Gastrocnemius medialis (tissue), 4 donors: Measurements from ENCODE around the gene NETO2.

ENCODE experiments used
- POLR2A ChIP-seq, 2 donors: fragments of 450-650 bp; IDR thresholded peaks; one replicate each; pipeline ENCODE4 v1.6.1; 2017; ENCODE audit warnings: antibody characterized with exemption in 2 of 2, mild to moderate bottlenecking in 2 of 2, moderate library complexity in 2 of 2
- TF ChIP-seq, protein P1 (sequence below), 5 experiments: fragments of 450-650 bp in 3 of 5; fragments of 200-600 bp in 2 of 5; sonication (generic) in 2 of 5; IDR thresholded peaks in 4 of 5; conservative IDR thresholded peaks in 1 of 5; 1 replicate in 4 of 5; 2 replicates in 1 of 5; pipeline ENCODE4 v1.5.1; 2016 to 2019; ENCODE audit warnings: antibody characterized with exemption in 5 of 5, mild to moderate bottlenecking in 3 of 5, moderate library complexity in 3 of 5

DNA sequence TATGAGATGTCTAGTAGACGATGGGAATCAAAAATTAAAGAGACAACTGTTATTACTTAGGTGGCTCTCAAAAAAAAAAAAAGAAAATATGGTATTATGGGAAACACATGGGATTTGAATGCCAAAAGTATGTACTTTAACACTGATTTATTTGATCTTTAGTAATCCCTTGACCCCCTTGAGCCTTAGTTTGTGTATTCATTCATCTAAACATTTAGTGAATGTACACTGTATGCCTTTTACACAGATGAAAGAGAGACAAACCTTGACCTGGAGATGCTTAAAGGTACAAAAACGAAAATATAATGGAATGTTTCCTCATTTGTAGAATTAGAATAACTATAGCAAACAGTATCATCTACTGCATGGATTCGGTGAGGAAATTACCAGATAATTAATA is 38.6 kb upstream of the NETO2 start:
- TF ChIP-seq, protein P1, sequence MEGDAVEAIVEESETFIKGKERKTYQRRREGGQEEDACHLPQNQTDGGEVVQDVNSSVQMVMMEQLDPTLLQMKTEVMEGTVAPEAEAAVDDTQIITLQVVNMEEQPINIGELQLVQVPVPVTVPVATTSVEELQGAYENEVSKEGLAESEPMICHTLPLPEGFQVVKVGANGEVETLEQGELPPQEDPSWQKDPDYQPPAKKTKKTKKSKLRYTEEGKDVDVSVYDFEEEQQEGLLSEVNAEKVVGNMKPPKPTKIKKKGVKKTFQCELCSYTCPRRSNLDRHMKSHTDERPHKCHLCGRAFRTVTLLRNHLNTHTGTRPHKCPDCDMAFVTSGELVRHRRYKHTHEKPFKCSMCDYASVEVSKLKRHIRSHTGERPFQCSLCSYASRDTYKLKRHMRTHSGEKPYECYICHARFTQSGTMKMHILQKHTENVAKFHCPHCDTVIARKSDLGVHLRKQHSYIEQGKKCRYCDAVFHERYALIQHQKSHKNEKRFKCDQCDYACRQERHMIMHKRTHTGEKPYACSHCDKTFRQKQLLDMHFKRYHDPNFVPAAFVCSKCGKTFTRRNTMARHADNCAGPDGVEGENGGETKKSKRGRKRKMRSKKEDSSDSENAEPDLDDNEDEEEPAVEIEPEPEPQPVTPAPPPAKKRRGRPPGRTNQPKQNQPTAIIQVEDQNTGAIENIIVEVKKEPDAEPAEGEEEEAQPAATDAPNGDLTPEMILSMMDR (IDR thresholded peaks at IDR 0.05 in 4 of 5, conservative IDR thresholded peaks at IDR 0.05 in 1 of 5) = no peak
- no peak for TF ChIP-seq POLR2A (IDR thresholded peaks at IDR 0.05)
